Endodermal cell (in vitro differentiated cells): ENCODE data around the gene ATP10A. TPM values are rescaled to one million over a fixed set of nuclear protein-coding genes. Genes with fewer than 3 reads are reported as not detected.

ENCODE experiments used
- DNase-seq: peaks from one replicate; pipeline ENCODE4 v3.0.0-alpha.2; 2017
- H3K27ac ChIP-seq: 2 replicates; pipeline ENCODE4 v1.5.1; 2013; ENCODE audit warnings: mild to moderate bottlenecking, low read depth, low read length, moderate library complexity
- H3K27me3 ChIP-seq: 2 replicates; pipeline ENCODE4 v1.6.1; 2013; ENCODE audit warnings: mild to moderate bottlenecking, low read length, moderate library complexity; ENCODE audit not compliant: insufficient read depth, control insufficient read depth, poor library complexity, severe bottlenecking
- H3K36me3 ChIP-seq: 2 replicates; pipeline ENCODE4 v1.7.0; 2013; ENCODE audit warnings: mild to moderate bottlenecking, low read length, moderate library complexity; ENCODE audit not compliant: control insufficient read depth, insufficient read depth
- H3K4me1 ChIP-seq: one replicate; pipeline ENCODE4 v1.7.0; 2013; ENCODE audit warnings: low read length; ENCODE audit not compliant: control insufficient read depth, insufficient read depth
- H3K4me3 ChIP-seq: 2 replicates; pipeline ENCODE4 v1.5.1; 2013; ENCODE audit warnings: mild to moderate bottlenecking, low read length, moderate library complexity
- H3K9ac ChIP-seq: 2 replicates; pipeline ENCODE4 v1.6.1; 2013; ENCODE audit warnings: mild to moderate bottlenecking, low read length, moderate library complexity; ENCODE audit not compliant: poor library complexity, severe bottlenecking; ENCODE audit errors: extremely low read depth
- H3K9me3 ChIP-seq: 2 replicates; pipeline ENCODE4 v1.6.1; 2013; ENCODE audit warnings: mild to moderate bottlenecking, low read length, moderate library complexity; ENCODE audit not compliant: control insufficient read depth
- H3K27ac Mint-ChIP-seq: 2 replicates; pipeline ENCODE4 v1.8.0; 2020; ENCODE audit warnings: mixed read lengths
- H3K27me3 Mint-ChIP-seq: 2 replicates; pipeline ENCODE4 v1.8.0; 2021; ENCODE audit warnings: mild to moderate bottlenecking, mixed read lengths; ENCODE audit not compliant: insufficient read depth
- H3K36me3 Mint-ChIP-seq: 2 replicates; pipeline ENCODE4 v1.8.0; 2020; ENCODE audit warnings: low read depth, mixed read lengths
- H3K4me1 Mint-ChIP-seq: 2 replicates; pipeline ENCODE4 v1.8.0; 2020; ENCODE audit warnings: mixed read lengths
- H3K4me3 Mint-ChIP-seq: 2 replicates; pipeline ENCODE4 v1.8.0; 2020; ENCODE audit warnings: mild to moderate bottlenecking, moderate library complexity, mixed read lengths
- H3K9me3 Mint-ChIP-seq: 2 replicates; pipeline ENCODE4 v1.8.0; 2020; ENCODE audit warnings: mild to moderate bottlenecking, mixed read lengths
- WGBS, 2 experiments: methylation state at CpG; one replicate each; pipeline versions ENCODE4 v1.1.5 to v1.1.7; 2013; ENCODE audit warnings: missing lambda C conversion rate in 2 of 2, mixed read lengths in 1 of 2; ENCODE audit not compliant: insufficient coverage in 1 of 2, insufficient read length in 1 of 2; 5-methylcytosine and 5-hydroxymethylcytosine counted together
- total RNA-seq, 2 donors: library from RNA; stranded (reverse); fragmentation: NEBNext Ultra II Directional in 1 of 2; extraction: Animal tissue kit (Norgen Biotek cat#: 25700) in 1 of 2; gene quantifications; 2 replicates in 1 of 2; 3 replicates in 1 of 2; pipeline ENCODE4 v1.2.1, GENCODE V29; 2021
- TF ChIP-seq, protein P1 (sequence below): fragments of 200-600 bp; sonication (generic); conservative IDR thresholded peaks from 2 replicates; pipeline ENCODE4 v1.5.0; 2021; ENCODE audit warnings: antibody characterized with exemption, mild to moderate bottlenecking

Gene ATP10A
- total RNA-seq, 2 donors from 2014 or later = 0.04 to 1.2 TPM

DNA sequence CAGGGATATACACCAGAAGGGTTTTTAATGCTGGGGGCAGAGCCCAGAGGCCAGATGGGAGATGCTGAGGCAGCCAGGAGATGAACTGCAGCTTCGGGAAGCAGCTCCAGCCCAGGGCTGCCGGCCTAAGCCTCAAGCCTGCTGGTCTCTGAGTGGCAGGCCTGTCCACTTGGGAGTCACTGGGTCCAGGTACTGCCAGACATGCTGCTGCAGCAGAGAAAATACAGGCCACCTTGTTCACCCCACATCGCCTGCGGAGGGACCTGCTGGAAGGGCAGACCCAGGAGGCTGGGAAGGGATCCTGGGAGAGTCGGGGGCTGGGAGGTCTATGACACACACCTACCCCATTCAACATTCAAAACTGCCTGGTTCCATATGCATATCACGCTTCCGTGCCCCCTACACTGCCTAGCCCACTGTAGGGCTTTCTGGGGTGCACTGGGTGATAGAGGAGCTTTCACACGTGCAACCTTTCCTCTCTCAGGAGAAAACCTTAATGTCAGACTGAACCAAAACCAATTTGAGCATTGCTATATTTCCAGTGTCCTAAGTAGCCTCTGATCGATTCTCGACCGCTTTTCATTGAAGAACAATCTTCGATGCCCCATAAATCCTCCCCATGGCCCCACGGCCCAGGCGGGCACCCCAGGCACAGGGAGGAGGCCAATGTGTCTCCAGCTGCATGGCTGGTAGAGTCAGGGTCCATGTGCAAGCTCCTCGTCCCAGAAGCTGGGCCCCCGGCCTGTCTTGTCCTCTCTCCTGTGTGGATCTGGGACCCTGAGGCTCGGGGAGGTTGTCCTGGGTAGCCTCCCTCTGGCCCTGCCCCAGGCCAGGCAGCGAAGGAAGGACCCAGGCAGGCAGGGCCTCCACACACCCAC lies 147.4 kb downstream of the ATP10A start:
- no peaks in the 10 kb centered on the region for H3K9me3 ChIP-seq
- no peaks in the 10 kb centered on the region for H3K36me3 Mint-ChIP-seq
- H3K27me3 ChIP-seq = no peaks in the 10 kb centered on the region
- 89 to 96% methylated on average over 7 to 18 of the region's 18 CpGs for WGBS, 2 experiments
- H3K4me3 ChIP-seq = no peak overlapping the region
- no peaks in the 10 kb centered on the region for H3K9me3 Mint-ChIP-seq
- H3K27me3 Mint-ChIP-seq = no peaks in the 10 kb centered on the region
- no peaks in the 10 kb centered on the region for H3K4me1 Mint-ChIP-seq
- H3K27ac Mint-ChIP-seq = no peak overlapping the region
- peak; percentile 38 for DNase-seq
- no peak overlapping the region for H3K27ac ChIP-seq
- H3K9ac ChIP-seq = no peak overlapping the region
- H3K4me1 ChIP-seq = no peaks in the 10 kb centered on the region
- TF ChIP-seq, protein P1, sequence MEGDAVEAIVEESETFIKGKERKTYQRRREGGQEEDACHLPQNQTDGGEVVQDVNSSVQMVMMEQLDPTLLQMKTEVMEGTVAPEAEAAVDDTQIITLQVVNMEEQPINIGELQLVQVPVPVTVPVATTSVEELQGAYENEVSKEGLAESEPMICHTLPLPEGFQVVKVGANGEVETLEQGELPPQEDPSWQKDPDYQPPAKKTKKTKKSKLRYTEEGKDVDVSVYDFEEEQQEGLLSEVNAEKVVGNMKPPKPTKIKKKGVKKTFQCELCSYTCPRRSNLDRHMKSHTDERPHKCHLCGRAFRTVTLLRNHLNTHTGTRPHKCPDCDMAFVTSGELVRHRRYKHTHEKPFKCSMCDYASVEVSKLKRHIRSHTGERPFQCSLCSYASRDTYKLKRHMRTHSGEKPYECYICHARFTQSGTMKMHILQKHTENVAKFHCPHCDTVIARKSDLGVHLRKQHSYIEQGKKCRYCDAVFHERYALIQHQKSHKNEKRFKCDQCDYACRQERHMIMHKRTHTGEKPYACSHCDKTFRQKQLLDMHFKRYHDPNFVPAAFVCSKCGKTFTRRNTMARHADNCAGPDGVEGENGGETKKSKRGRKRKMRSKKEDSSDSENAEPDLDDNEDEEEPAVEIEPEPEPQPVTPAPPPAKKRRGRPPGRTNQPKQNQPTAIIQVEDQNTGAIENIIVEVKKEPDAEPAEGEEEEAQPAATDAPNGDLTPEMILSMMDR = no peak
- H3K4me3 Mint-ChIP-seq = no peak overlapping the region
- H3K36me3 ChIP-seq = no peaks in the 10 kb centered on the region

- DNase-seq = peak; percentile 19
- Mint-ChIP-seq H3K27ac (no peak overlapping the region), H3K4me3 (no peak overlapping the region), H3K9me3 (no peaks in the 10 kb centered on the region), H3K36me3 (no peaks in the 10 kb centered on the region), H3K4me1 (no peaks in the 10 kb centered on the region), H3K27me3 (no peaks in the 10 kb centered on the region)
- TF ChIP-seq, protein P1 = no peak
- no peaks in the 10 kb centered on the region for H3K4me1 ChIP-seq
- 84 to 87% methylated on average over 3 of the region's 3 CpGs for WGBS, 2 experiments
- H3K9ac ChIP-seq = no peak overlapping the region
- no peaks in the 10 kb centered on the region for H3K27me3 ChIP-seq
- H3K9me3 ChIP-seq = no peaks in the 10 kb centered on the region
- no peaks in the 10 kb centered on the region for H3K36me3 ChIP-seq
- H3K27ac ChIP-seq = no peak overlapping the region
- H3K4me3 ChIP-seq = no peak overlapping the region
Observed at GRCh38 chr15:25714538-25714840, 148.6 kb downstream of the ATP10A start.

GRCh38 chr15:25713736-25714537 lies 149.2 kb downstream of the ATP10A start:
- peak; percentile 44 for DNase-seq
- Histone ChIP-seq H3K4me3 (no peak overlapping the region), H3K4me1 (no peaks in the 10 kb centered on the region), H3K27ac (no peak overlapping the region), H3K9me3 (no peaks in the 10 kb centered on the region), H3K36me3 (no peaks in the 10 kb centered on the region), H3K9ac (no peak overlapping the region), H3K27me3 (no peaks in the 10 kb centered on the region)
- TF ChIP-seq, protein P1 = no peak
- WGBS, 2 experiments = 94 to 98% methylated on average over 14 to 34 of the region's 35 CpGs
- Mint-ChIP-seq H3K4me3 (no peak overlapping the region), H3K4me1 (no peaks in the 10 kb centered on the region), H3K9me3 (no peaks in the 10 kb centered on the region), H3K27me3 (no peaks in the 10 kb centered on the region), H3K27ac (no peak overlapping the region), H3K36me3 (no peaks in the 10 kb centered on the region)
